Astrocyte (in vitro differentiated cells and primary cell): ENCODE data around the gene NCOA5. TPM values are rescaled to one million over a fixed set of nuclear protein-coding genes. Genes with fewer than 3 reads are reported as not detected.

Experiments
- DNase-seq: peaks from one replicate; pipeline ENCODE4 v3.0.0-alpha.2; 2010; ENCODE audit warnings: low read depth
- FAIRE-seq: peaks from 2 replicates; lab custom pipeline; 2011; peaks lifted over from hg19 to GRCh38; lab: Jason Lieb, UNC
- H2AFZ ChIP-seq: 2 replicates; pipeline ENCODE4 v1.6.0; 2012; ENCODE audit warnings: low read depth, low read length, inconsistent platforms
- H3K27ac ChIP-seq: 2 replicates; pipeline ENCODE4 v1.5.1; 2011; ENCODE audit warnings: low read depth, low read length, inconsistent platforms
- H3K27me3 ChIP-seq: 2 replicates; pipeline ENCODE4 v1.6.0; 2011; ENCODE audit warnings: low read length, inconsistent platforms; ENCODE audit not compliant: insufficient read depth
- H3K36me3 ChIP-seq: 2 replicates; pipeline ENCODE4 v1.5.1; 2011; ENCODE audit warnings: low read length, inconsistent platforms; ENCODE audit not compliant: insufficient read depth
- H3K4me1 ChIP-seq: 2 replicates; pipeline ENCODE4 v1.5.1; 2011; ENCODE audit warnings: low read length, inconsistent platforms; ENCODE audit not compliant: insufficient read depth
- H3K4me2 ChIP-seq: 2 replicates; pipeline ENCODE4 v1.6.0; 2012; ENCODE audit warnings: low read length, inconsistent platforms
- H3K4me3 ChIP-seq: 2 replicates; pipeline ENCODE4 v1.5.1; 2011; ENCODE audit warnings: low read depth, mild to moderate bottlenecking, low read length, inconsistent platforms; ENCODE audit not compliant: insufficient read depth
- H3K79me2 ChIP-seq: 2 replicates; pipeline ENCODE4 v1.6.0; 2012; ENCODE audit warnings: mild to moderate bottlenecking, low read length, inconsistent platforms; ENCODE audit not compliant: insufficient read depth
- H3K9ac ChIP-seq: 2 replicates; pipeline ENCODE4 v1.6.0; 2012; ENCODE audit warnings: mild to moderate bottlenecking, low read length, inconsistent platforms
- H3K9me3 ChIP-seq: 2 replicates; pipeline ENCODE4 v1.5.1; 2012; ENCODE audit warnings: low read depth, mild to moderate bottlenecking, low read length, inconsistent platforms; ENCODE audit not compliant: insufficient read depth
- H4K20me1 ChIP-seq: 2 replicates; pipeline ENCODE4 v1.6.0; 2012; ENCODE audit warnings: low read length, inconsistent platforms; ENCODE audit not compliant: insufficient read depth
- H3K27ac Mint-ChIP-seq: one replicate; pipeline ENCODE4 v1.8.0; 2021; ENCODE audit warnings: mild to moderate bottlenecking, mixed read lengths; ENCODE audit not compliant: unreplicated experiment
- H3K27me3 Mint-ChIP-seq: one replicate; pipeline ENCODE4 v1.8.0; 2021; ENCODE audit warnings: low read depth, mixed read lengths; ENCODE audit not compliant: unreplicated experiment
- H3K36me3 Mint-ChIP-seq: one replicate; pipeline ENCODE4 v1.8.0; 2021; ENCODE audit warnings: low read depth, mixed read lengths; ENCODE audit not compliant: unreplicated experiment
- H3K4me1 Mint-ChIP-seq: one replicate; pipeline ENCODE4 v1.8.0; 2021; ENCODE audit warnings: low read depth, mixed read lengths; ENCODE audit not compliant: unreplicated experiment
- H3K4me3 Mint-ChIP-seq: one replicate; pipeline ENCODE4 v1.8.0; 2021; ENCODE audit warnings: mild to moderate bottlenecking, moderate library complexity, mixed read lengths; ENCODE audit not compliant: unreplicated experiment
- H3K9me3 Mint-ChIP-seq: one replicate; pipeline ENCODE4 v1.8.0; 2021; ENCODE audit warnings: mild to moderate bottlenecking, mixed read lengths; ENCODE audit not compliant: unreplicated experiment
- EZH2 ChIP-seq: IDR thresholded peaks from 2 replicates; pipeline ENCODE4 v1.6.1; 2012; ENCODE audit warnings: mild to moderate bottlenecking, low read length, inconsistent platforms; ENCODE audit not compliant: insufficient read depth
- total RNA-seq: library from RNA; stranded (reverse); gene quantifications from 2 replicates; pipeline ENCODE4 v1.2.1, GENCODE V29; 2021
- TF ChIP-seq, protein P1 (sequence below): IDR thresholded peaks from 2 replicates; pipeline ENCODE4 v1.5.1; 2011; ENCODE audit warnings: low read depth, mild to moderate bottlenecking, inconsistent platforms, low read length, moderate library complexity; ENCODE audit not compliant: insufficient read depth

The NCOA5 gene
- total RNA-seq, 1 donor from 2014 or later = 20.7 TPM

DNA sequence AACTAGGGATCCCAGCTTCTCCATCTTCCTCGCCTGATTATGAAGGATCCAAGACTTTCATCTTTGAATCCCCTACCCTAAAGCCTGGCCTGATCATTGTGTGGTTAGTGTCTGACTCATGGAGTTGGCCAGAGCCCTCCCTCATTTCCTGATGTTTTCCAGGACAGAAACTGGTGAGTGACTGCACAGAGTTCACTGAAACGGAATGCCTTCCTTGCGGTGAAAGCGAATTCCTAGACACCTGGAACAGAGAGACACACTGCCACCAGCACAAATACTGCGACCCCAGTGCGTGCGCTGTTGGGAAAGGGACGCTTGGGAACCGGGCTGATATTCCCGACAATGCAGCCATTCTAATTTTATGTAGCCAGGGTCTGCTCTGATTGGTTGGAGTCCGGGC lies 32.3 kb upstream of the NCOA5 start:
- Histone ChIP-seq H3K79me2 (no peaks in the 10 kb centered on the region), H2AFZ (peak overlapping the region; percentile 13), H3K4me2 (peak overlapping the region; percentile 61), H3K4me1 (peaks cover 21% of the 10 kb centered on the region), H3K9me3 (no peaks in the 10 kb centered on the region), H3K9ac (no peak overlapping the region), H3K27me3 (no peaks in the 10 kb centered on the region), H3K27ac (no peak overlapping the region), H4K20me1 (no peaks in the 10 kb centered on the region), H3K4me3 (no peak overlapping the region), H3K36me3 (no peaks in the 10 kb centered on the region)
- no peak for TF ChIP-seq EZH2
- TF ChIP-seq, protein P1, sequence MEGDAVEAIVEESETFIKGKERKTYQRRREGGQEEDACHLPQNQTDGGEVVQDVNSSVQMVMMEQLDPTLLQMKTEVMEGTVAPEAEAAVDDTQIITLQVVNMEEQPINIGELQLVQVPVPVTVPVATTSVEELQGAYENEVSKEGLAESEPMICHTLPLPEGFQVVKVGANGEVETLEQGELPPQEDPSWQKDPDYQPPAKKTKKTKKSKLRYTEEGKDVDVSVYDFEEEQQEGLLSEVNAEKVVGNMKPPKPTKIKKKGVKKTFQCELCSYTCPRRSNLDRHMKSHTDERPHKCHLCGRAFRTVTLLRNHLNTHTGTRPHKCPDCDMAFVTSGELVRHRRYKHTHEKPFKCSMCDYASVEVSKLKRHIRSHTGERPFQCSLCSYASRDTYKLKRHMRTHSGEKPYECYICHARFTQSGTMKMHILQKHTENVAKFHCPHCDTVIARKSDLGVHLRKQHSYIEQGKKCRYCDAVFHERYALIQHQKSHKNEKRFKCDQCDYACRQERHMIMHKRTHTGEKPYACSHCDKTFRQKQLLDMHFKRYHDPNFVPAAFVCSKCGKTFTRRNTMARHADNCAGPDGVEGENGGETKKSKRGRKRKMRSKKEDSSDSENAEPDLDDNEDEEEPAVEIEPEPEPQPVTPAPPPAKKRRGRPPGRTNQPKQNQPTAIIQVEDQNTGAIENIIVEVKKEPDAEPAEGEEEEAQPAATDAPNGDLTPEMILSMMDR = no peak
- H3K4me3 Mint-ChIP-seq = no peak overlapping the region
- peaks cover 2% of the 10 kb centered on the region for H3K36me3 Mint-ChIP-seq
- H3K27ac Mint-ChIP-seq = no peak overlapping the region
- H3K4me1 Mint-ChIP-seq = peaks cover 20% of the 10 kb centered on the region
- no peak for FAIRE-seq
- peaks cover 2% of the 10 kb centered on the region for H3K9me3 Mint-ChIP-seq
- peaks cover 28% of the 10 kb centered on the region for H3K27me3 Mint-ChIP-seq
- peak; percentile 77 for DNase-seq

DNA sequence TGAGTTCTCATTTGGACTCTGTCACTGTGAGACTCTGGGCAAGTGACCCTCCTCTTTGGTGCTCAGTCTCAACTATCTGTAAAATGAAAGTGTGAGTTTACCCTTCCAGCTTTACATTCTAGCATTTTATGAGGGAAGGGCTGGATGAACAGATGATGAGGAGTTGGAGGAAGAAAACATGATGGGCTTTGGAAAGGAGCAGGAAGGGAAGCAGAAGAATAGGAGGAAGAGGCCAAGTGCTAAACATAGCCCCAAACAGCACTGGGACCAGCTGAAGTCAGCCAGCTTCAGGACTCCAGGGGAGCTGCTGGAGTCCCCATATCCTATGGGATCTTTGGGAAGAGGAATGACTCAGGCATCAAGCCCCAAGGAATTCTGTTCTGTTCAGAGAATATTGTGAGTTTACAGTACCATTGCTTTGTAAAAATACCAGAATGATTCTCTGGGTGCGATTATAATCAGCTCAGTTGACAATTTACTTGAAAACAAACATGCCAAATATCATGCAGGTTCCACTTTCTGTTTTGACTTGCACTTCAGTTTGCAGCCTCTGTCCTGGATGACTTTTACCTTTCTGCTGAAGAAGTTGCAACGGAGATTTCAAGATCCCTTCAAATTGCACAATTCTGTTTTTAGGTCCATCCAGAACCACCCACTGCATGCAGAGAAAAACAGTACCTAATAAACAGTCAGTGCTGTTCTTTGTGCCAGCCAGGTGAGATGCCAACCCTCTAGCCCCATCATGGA lies 31.6 kb upstream of the NCOA5 start:
- Mint-ChIP-seq H3K4me3 (no peak overlapping the region), H3K36me3 (peaks cover 2% of the 10 kb centered on the region), H3K27me3 (peaks cover 25% of the 10 kb centered on the region), H3K4me1 (peaks cover 20% of the 10 kb centered on the region), H3K9me3 (peaks cover 2% of the 10 kb centered on the region), H3K27ac (no peak overlapping the region)
- Histone ChIP-seq H3K9me3 (no peaks in the 10 kb centered on the region), H3K27me3 (no peaks in the 10 kb centered on the region), H3K79me2 (no peaks in the 10 kb centered on the region), H3K4me1 (peaks cover 21% of the 10 kb centered on the region), H3K36me3 (no peaks in the 10 kb centered on the region), H3K9ac (no peak overlapping the region), H2AFZ (peak overlapping the region; percentile 13), H3K4me3 (no peak overlapping the region), H3K27ac (no peak overlapping the region), H4K20me1 (no peaks in the 10 kb centered on the region), H3K4me2 (peak overlapping the region; percentile 61)
- no peak for FAIRE-seq
- no peak for DNase-seq
- no peak for TF ChIP-seq EZH2
- TF ChIP-seq, protein P1 = no peak

DNA sequence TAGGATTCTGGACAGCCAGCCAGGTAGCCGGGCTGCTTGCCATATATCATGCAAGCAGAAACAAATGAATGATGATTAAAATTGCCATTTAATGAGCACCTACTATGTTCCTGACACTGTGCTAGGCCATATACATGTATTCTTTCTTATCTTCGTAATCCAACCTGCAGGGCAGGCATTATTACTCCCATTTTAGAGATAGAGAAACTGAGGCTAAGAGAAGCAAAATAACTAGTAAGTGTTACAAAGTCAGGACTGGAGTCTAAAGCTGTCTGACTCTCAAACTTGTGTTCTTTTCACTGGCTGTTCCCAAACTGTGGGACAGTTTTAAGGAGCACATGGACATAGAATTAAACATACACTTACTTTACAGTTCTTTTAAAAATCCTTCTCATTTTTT lies 30.4 kb upstream of the NCOA5 start:
- no peaks in the 10 kb centered on the region for H3K9me3 ChIP-seq
- no peaks in the 10 kb centered on the region for H3K36me3 ChIP-seq
- no peaks in the 10 kb centered on the region for H3K79me2 ChIP-seq
- peaks cover 4% of the 10 kb centered on the region for H3K27me3 ChIP-seq
- H3K4me2 ChIP-seq = no peak overlapping the region
- peaks cover 21% of the 10 kb centered on the region for H3K4me1 ChIP-seq
- H2AFZ ChIP-seq = no peak overlapping the region
- Mint-ChIP-seq H3K27me3 (peaks cover 28% of the 10 kb centered on the region), H3K9me3 (no peaks in the 10 kb centered on the region), H3K36me3 (no peaks in the 10 kb centered on the region), H3K4me1 (peaks cover 20% of the 10 kb centered on the region), H3K27ac (no peak overlapping the region), H3K4me3 (no peak overlapping the region)
- no peaks in the 10 kb centered on the region for H4K20me1 ChIP-seq
- no peak overlapping the region for H3K9ac ChIP-seq
- no peak for DNase-seq
- no peak for TF ChIP-seq EZH2
- TF ChIP-seq, protein P1 = no peak
- H3K27ac ChIP-seq = no peak overlapping the region
- H3K4me3 ChIP-seq = no peak overlapping the region
- no peak for FAIRE-seq
